Cardiac fibroblast (primary cell): ENCODE results near the gene DDX24.

Source experiments
- DNase-seq, 2 donors: peaks; one replicate each; pipeline versions ENCODE4 v3.0.0 to v3.0.0-alpha.2; 2010; ENCODE audit warnings: low read depth in 2 of 2
- H3K4me3 ChIP-seq, 2 donors: replicated peaks in 1 of 2; 1 replicate in 1 of 2; 2 replicates in 1 of 2; pipeline ENCODE4 v1.5.1; 2011; ENCODE audit warnings: low read depth in 2 of 2, low read length in 2 of 2, mild to moderate bottlenecking in 2 of 2, moderate library complexity in 1 of 2
- TF ChIP-seq, protein P1 (sequence below): IDR thresholded peaks from one replicate; pipeline ENCODE4 v1.5.1; 2011; ENCODE audit warnings: low read depth, mild to moderate bottlenecking, low read length, inconsistent platforms

DDX24 gene

DNA sequence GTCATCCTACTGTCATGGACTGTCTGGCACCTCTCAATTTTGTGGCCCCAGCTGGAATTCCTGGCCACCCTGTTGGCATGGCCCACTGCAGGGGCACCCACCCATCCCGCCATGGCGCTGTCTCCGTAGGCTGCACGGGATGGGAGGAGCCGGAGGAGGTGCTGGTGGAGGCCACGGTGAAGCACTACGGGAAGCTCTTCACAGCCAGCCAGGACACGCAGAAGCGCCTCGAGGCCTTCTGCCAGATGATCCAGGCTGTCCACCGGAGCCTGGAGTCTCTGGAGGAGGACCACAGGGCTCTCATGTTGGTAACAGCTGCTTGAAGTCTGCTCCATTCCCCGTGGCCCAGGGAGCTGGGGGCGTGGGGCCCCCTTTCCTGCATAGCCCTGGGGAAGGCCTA is 80.0 kb downstream of the DDX24 start:
- TF ChIP-seq, protein P1, sequence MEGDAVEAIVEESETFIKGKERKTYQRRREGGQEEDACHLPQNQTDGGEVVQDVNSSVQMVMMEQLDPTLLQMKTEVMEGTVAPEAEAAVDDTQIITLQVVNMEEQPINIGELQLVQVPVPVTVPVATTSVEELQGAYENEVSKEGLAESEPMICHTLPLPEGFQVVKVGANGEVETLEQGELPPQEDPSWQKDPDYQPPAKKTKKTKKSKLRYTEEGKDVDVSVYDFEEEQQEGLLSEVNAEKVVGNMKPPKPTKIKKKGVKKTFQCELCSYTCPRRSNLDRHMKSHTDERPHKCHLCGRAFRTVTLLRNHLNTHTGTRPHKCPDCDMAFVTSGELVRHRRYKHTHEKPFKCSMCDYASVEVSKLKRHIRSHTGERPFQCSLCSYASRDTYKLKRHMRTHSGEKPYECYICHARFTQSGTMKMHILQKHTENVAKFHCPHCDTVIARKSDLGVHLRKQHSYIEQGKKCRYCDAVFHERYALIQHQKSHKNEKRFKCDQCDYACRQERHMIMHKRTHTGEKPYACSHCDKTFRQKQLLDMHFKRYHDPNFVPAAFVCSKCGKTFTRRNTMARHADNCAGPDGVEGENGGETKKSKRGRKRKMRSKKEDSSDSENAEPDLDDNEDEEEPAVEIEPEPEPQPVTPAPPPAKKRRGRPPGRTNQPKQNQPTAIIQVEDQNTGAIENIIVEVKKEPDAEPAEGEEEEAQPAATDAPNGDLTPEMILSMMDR, result no peak
- DNase-seq, result no peak
- no peak overlapping the region for H3K4me3 ChIP-seq

DNA sequence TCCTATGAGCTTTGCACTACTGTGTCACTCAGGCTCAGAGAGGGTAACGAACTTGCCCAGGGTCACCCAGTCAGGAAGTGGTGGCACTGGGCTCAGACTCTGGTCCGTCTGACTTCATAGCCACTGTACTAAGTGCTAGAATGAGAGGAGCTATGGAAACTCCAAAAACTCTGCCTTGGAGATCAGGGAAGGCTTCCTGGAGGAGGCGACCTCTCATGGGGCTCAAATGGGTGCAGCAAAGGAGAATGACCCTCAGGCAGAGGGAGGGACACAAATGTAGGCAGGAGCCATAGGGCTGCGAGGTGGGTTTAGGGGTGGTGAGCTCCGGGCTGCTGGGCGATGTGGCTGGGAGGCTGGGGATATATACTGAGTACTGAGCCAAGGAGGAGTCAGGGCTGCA is 80.7 kb downstream of the DDX24 start:
- no peak overlapping the region for H3K4me3 ChIP-seq
- DNase-seq, result no peak
- TF ChIP-seq, protein P1, result no peak

DNA sequence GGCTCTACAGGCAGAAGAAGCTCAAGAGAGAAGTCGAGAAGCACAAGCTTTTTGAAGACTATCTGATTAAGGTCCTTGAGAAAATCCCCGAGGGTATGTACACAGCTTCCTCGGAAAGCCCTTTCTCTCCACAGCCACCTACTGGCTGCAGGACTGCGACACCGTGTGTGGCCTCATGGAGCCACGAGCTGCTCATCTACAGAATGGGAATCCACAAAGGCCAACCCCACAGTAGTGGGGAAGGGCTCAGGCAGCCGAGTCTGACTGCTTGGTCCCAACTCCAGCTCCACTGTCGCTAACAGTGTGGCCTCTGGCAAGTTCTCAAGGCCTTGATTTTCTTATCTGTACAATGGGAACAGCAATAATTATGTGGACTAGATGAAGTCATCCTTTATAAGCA is 81.4 kb downstream of the DDX24 start:
- no peak for DNase-seq
- TF ChIP-seq, protein P1, result no peak
- no peak overlapping the region for H3K4me3 ChIP-seq

DNA sequence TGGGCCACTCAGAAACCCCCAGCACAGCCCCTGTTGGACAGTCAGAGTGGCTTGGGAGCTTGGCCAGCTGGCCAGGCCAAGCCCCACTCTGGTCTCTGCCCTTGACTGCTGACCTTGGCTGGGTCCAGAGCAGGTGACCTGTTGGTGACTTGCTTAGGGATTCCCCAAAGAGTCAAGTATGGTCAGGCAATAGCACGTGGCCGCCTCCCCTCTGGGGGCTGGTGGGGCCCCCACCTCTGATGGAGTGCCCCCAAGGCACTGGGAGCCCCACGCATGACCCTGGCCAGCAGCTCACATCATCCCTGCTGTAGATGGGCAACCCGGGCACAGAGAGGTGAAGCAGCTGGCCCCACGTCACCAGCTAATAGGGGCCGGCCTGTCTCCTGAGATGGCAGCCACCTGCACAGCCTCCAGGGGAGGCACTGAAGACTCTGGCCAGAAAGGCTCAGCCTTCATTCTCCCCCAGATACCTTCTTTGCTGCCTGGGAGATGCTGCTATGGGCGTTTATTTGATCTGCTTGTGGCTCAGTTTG is 82.1 kb downstream of the DDX24 start:
- DNase-seq, result no peak
- TF ChIP-seq, protein P1, result no peak
- H3K4me3 ChIP-seq, result no peak overlapping the region
